GM18951 (cell line): ENCODE results near the gene NOMO2.
"Not testable (repeated sequence)": the region's sequence is repeated elsewhere in the genome, so short reads cannot be mapped to it uniquely, and the experiment has no call there.

ENCODE experiments used
- POLR2A ChIP-seq: IDR thresholded peaks from 4 replicates; pipeline ENCODE4 v1.6.1; 2011; ENCODE audit warnings: mild to moderate bottlenecking; ENCODE audit not compliant: insufficient read length, insufficient read depth; ENCODE audit errors: extremely low read depth
- in situ Hi-C: fragments of 300-500 bp; cut with MboI; formaldehyde crosslinking; loops from one replicate; pipeline ENCODE4 v1.12.0; 2022; ENCODE audit warnings: low sequenced_read_pairs, mixed read lengths, inconsistent platforms; ENCODE audit not compliant: unreplicated experiment

The NOMO2 gene, protein sequence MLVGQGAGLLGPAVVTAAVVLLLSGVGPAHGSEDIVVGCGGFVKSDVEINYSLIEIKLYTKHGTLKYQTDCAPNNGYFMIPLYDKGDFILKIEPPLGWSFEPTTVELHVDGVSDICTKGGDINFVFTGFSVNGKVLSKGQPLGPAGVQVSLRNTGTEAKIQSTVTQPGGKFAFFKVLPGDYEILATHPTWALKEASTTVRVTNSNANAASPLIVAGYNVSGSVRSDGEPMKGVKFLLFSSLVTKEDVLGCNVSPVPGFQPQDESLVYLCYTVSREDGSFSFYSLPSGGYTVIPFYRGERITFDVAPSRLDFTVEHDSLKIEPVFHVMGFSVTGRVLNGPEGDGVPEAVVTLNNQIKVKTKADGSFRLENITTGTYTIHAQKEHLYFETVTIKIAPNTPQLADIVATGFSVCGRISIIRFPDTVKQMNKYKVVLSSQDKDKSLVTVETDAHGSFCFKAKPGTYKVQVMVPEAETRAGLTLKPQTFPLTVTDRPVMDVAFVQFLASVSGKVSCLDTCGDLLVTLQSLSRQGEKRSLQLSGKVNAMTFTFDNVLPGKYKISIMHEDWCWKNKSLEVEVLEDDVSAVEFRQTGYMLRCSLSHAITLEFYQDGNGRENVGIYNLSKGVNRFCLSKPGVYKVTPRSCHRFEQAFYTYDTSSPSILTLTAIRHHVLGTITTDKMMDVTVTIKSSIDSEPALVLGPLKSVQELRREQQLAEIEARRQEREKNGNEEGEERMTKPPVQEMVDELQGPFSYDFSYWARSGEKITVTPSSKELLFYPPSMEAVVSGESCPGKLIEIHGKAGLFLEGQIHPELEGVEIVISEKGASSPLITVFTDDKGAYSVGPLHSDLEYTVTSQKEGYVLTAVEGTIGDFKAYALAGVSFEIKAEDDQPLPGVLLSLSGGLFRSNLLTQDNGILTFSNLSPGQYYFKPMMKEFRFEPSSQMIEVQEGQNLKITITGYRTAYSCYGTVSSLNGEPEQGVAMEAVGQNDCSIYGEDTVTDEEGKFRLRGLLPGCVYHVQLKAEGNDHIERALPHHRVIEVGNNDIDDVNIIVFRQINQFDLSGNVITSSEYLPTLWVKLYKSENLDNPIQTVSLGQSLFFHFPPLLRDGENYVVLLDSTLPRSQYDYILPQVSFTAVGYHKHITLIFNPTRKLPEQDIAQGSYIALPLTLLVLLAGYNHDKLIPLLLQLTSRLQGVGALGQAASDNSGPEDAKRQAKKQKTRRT

GRCh38 chr16:18561727-18562314, at the start of gene NOMO2:
TSS of gene NOMO2 (minus strand) at chr16:18562097. CDS start at chr16:18562040, 57 bp downstream.
- TF ChIP-seq POLR2A, result peak; percentile 37
- in situ Hi-C loops, result not testable (repeated sequence)

GRCh38 chr16:18610147-18610803, 48.4 kb upstream of the NOMO2 start:
- in situ Hi-C loops, result not testable (repeated sequence)

DNA sequence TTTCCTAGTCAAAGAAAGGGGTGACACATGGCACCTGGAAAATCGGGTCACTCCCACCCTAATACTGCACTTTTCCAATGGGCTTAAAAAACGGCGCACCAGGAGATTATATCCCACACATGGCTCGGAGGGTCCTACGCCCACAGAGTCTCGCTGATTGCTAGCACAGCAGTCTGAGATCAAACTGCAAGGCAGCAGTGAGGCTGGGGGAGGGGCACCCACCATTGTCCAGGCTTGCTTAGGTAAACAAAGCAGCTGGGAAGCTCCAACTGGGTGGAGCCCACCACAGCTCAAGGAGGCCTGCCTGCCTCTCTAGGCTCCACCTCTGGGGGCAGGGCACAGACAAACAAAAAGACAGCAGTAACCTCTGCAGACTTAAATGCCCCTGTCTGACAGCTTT, 46.4 kb upstream of the NOMO2 start:
- in situ Hi-C loops, result loop anchor here (10.0 kb wide), 1 partner anchor 1853 kb away; no protein-coding TSS in a partner anchor

DNA sequence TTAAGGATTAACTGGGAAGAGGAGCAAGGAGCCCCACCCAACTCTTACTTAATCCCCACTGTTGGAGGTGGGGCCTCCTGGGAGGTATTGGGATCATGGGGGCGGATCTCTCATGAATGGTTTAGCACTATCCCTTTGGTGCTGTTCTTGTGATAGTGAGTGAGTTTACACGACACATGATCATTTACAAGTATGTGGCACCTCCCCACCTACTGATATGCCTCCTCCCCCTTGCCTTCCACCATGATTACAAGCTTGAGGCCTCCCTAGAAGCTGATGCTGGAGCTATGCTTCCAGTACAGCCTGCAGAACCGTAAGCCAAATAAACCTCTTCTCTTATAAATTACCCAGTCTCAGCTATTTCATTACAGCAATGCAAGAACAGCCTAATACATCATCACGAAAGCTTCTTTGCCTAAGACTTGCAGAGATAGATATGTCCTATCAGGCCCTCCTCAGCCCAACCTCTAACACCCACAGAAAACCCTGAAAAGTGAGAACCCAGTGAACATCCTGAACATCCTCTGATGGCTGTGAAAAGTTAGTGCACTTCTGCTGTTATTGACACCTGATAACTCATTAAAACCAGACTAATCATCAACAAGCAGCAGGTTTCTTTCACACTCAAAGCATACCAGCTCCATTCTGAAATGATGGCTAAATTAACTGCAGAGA, 41.8 kb upstream of the NOMO2 start:
- in situ Hi-C loops, result loop anchor here (10.0 kb wide), 1 partner anchor 1849 kb away; no protein-coding TSS in a partner anchor

DNA sequence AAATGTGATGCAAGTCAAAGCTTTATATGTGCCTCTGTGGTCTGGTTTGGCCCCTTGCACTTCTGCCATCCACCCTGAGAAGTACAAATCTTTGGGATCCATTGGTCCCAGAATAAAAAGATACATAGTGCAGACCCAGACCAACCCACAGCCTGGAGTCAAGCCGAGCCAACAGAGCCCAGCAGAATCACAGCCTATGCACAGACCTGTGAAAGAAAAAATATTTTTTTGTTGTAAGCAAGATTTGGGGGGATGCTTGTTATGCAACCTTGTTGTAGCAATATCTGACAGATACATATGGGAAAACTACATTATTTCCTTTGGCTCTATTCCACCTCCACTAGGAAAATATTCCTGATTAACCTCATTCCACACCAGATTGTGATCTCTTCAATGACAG, 36.7 kb upstream of the NOMO2 start:
- in situ Hi-C loops, result not testable (repeated sequence)

DNA sequence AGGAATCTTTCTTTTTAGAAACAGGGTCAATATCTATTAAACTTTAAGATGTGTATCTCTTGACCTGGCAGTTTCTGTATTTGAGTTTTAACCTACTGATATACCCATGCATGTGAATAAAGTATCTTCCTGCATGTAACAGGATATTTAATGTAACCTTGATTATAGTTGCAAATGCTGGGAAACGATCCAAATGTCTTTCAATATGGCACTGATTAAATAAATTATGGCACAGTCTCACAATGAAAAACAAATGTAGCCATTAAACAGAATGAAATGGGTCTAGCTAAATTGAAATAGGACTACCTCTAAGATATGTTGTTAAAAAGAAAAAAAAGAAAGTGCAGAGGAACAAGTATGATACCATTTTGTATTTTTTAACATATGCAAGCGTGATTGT, 35.8 kb upstream of the NOMO2 start:
- in situ Hi-C loops, result not testable (repeated sequence)

- in situ Hi-C loops, result not testable (repeated sequence)
Measured at GRCh38 chr16:18597319-18597718, 35.4 kb upstream of the NOMO2 start.

GRCh38 chr16:18595796-18596195, 33.9 kb upstream of the NOMO2 start:
- in situ Hi-C loops, result not testable (repeated sequence)

DNA sequence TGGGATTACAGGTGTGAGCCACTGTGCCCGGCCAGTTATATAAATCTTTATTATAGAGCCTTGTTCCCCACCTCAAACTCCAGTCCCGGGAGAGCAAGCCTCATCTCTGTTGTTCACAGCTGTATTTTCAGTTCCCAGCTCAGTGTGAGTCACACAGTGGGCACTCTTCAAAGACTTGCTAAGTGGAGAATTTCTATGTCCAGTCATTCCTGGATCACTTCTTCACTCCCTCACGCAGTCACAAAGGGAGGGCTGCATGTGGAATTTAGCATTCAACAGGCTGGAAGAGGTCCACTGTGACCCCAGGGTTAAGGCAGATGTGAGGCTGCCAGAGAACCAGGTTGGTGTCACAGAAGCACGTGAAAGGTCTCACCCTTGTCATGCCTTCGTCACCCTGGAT, 33.0 kb upstream of the NOMO2 start:
- in situ Hi-C loops, result not testable (repeated sequence)

GRCh38 chr16:18593904-18594303, 32.0 kb upstream of the NOMO2 start:
- in situ Hi-C loops, result not testable (repeated sequence)

GRCh38 chr16:18592982-18593381, 31.1 kb upstream of the NOMO2 start:
- in situ Hi-C loops, result not testable (repeated sequence)

GRCh38 chr16:18591908-18592307, 30.0 kb upstream of the NOMO2 start:
- in situ Hi-C loops, result not testable (repeated sequence)

DNA sequence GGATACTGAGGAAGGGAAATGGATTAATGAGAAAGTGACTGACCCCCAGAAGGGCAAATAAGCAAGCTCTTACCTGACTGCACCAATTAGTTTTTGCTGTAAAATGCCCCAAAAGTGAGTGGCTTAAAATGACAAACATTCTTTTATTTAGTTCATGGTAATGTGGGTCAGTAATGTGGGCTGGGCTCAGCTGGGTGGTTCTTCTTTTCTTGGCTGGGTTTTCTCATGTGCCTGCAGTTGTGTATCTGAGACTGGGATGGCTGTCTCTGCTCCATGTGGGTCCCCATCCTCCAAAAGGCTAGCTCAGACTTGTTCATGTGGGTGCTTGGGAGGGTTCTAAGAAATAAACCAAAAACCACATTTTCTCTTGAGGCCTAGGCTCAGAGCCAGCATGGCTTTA, 29.5 kb upstream of the NOMO2 start:
- in situ Hi-C loops, result not testable (repeated sequence)

DNA sequence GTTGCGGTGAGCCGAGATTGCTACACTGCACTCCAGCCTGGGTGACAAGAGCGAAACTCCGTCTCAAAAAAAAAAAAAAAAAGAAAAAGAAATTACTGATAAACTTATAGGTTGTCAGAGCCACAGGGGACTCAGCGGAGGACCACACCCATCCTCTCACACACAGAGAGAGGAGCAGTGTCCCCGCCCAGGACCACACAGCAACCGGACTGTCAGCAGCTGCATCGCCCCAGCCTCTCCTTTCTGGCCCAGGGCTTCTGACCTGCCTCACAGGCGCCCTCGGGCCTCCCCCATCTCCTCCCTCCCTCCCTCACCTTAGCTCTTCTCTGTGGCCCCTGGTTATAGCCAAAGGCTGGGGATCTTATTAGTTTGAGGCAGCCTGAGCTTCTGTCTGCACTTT, 27.9 kb upstream of the NOMO2 start:
- in situ Hi-C loops, result not testable (repeated sequence)

DNA sequence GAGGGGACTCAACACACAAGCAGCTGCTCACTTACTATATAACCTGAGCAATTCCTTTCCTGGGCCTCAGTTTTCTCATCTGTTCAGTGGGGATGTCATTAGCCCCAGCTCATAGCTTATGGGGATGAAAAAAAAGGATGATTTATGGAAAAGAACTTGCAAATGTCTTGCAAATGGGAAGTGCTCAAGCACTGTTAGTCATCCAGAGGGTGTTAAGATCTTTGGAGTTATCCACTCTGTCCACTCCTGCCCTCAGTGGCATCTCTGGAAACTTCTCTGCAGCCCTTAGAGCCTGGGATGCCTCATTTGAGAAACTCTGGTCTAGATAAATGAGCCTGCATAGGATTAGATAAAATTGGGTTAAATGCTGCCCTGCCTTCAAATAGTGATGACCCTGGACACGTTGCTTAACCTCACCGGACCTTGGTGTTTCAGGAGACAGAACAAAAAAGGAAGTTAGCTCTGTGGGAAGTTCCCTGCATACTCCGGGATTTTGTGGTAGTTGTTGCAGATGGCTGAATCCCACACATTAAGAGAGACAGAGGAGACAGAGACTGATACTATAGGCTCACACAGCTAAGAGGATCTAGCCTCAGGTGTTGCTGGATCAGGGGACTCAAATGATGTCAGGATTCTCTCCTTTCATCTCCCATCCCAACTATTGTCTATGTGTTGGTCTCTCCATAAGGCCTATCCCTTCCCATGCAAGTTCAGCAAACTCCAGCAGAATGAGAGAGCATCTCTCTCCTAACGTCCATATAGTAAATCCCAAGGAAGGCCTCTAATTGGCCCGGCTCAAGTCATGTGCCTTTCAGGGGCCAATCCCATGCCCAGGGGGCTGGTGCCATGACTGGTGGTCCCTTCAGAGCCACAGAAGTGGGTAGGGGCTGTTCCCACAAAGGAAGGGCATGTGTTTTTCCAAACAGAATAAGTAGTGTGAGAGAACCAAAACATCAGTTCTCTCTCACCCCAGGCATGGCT, 25.0 kb upstream of the NOMO2 start:
- in situ Hi-C loops, result not testable (repeated sequence)

GRCh38 chr16:18585789-18586188, 23.9 kb upstream of the NOMO2 start:
- in situ Hi-C loops, result not testable (repeated sequence)
